ENCODE measurements around the gene PLCH1. TPM values are rescaled to one million over a fixed set of nuclear protein-coding genes. Genes with fewer than 3 reads are reported as not detected.

PLCH1 gene
- polyA plus RNA-seq, 3 donors = 10.1 to 12.5 (median 11.0) TPM

GRCh38 chr3:155382396-155383042, 362.4 kb downstream of the PLCH1 start:
- DNase-seq (ENCODE audit: extremely low read depth in 1 of 11, low read depth in 9 of 11, low spot score in 4 of 11) = peak; percentile 36 to 74 (median 47)

GRCh38 chr3:155377847-155378246, 367.0 kb downstream of the PLCH1 start:
- no peak for DNase-seq (ENCODE audit: extremely low read depth in 1 of 11, low read depth in 9 of 11, low spot score in 4 of 11)

GRCh38 chr3:155377071-155377470, 367.8 kb downstream of the PLCH1 start:
- DNase-seq (ENCODE audit: extremely low read depth in 1 of 11, low read depth in 9 of 11, low spot score in 4 of 11) = no peak

- DNase-seq (ENCODE audit: extremely low read depth in 1 of 11, low read depth in 9 of 11, low spot score in 4 of 11) = no peak
Measured at GRCh38 chr3:155372281-155372680, 372.6 kb downstream of the PLCH1 start.

GRCh38 chr3:155370764-155371503, 373.9 kb downstream of the PLCH1 start:
- DNase-seq (ENCODE audit: extremely low read depth in 1 of 11, low read depth in 9 of 11, low spot score in 4 of 11) = no peak

- DNase-seq (ENCODE audit: extremely low read depth in 1 of 11, low read depth in 9 of 11, low spot score in 4 of 11) = no peak
Measured at GRCh38 chr3:155370198-155370597, 374.7 kb downstream of the PLCH1 start.

GRCh38 chr3:155369735-155370134, 375.1 kb downstream of the PLCH1 start:
- DNase-seq (ENCODE audit: extremely low read depth in 1 of 11, low read depth in 9 of 11, low spot score in 4 of 11) = no peak

- DNase-seq (ENCODE audit: extremely low read depth in 1 of 11, low read depth in 9 of 11, low spot score in 4 of 11) = no peak
Measured at GRCh38 chr3:155369244-155369643, 375.6 kb downstream of the PLCH1 start.

GRCh38 chr3:155368786-155369185, 376.1 kb downstream of the PLCH1 start:
- no peak for DNase-seq (ENCODE audit: extremely low read depth in 1 of 11, low read depth in 9 of 11, low spot score in 4 of 11)

- no peak for DNase-seq (ENCODE audit: extremely low read depth in 1 of 11, low read depth in 9 of 11, low spot score in 4 of 11)
Measured at GRCh38 chr3:155367506-155367905, 377.4 kb downstream of the PLCH1 start.

GRCh38 chr3:155365178-155365783, 379.6 kb downstream of the PLCH1 start:
- no peak for DNase-seq (ENCODE audit: extremely low read depth in 1 of 11, low read depth in 9 of 11, low spot score in 4 of 11)

- DNase-seq (ENCODE audit: extremely low read depth in 1 of 11, low read depth in 9 of 11, low spot score in 4 of 11) = no peak
Measured at GRCh38 chr3:155364492-155364891, 380.4 kb downstream of the PLCH1 start.

- DNase-seq (ENCODE audit: extremely low read depth in 1 of 11, low read depth in 9 of 11, low spot score in 4 of 11) = no peak
Measured at GRCh38 chr3:155363690-155364070, 381.2 kb downstream of the PLCH1 start.

- DNase-seq (ENCODE audit: extremely low read depth in 1 of 11, low read depth in 9 of 11, low spot score in 4 of 11) = no peak
Measured at GRCh38 chr3:155362808-155363689, 381.8 kb downstream of the PLCH1 start.

GRCh38 chr3:155360281-155360680, 384.6 kb downstream of the PLCH1 start:
- DNase-seq (ENCODE audit: extremely low read depth in 1 of 11, low read depth in 9 of 11, low spot score in 4 of 11) = no peak

GRCh38 chr3:155356594-155357370, 388.1 kb downstream of the PLCH1 start:
- DNase-seq (ENCODE audit: extremely low read depth in 1 of 11, low read depth in 9 of 11, low spot score in 4 of 11) = no peak

- DNase-seq (ENCODE audit: extremely low read depth in 1 of 11, low read depth in 9 of 11, low spot score in 4 of 11) = no peak
Measured at GRCh38 chr3:155354658-155355057, 390.2 kb downstream of the PLCH1 start.

- DNase-seq (ENCODE audit: extremely low read depth in 1 of 11, low read depth in 9 of 11, low spot score in 4 of 11) = peak in 8 of 11 donors; percentile 4 to 36 (median 10)
Measured at GRCh38 chr3:155352900-155353490, 391.9 kb downstream of the PLCH1 start.
